UCSD-AML1 (cell line): ENCODE data around the gene TCP11L1.

Source experiments
- DNase-seq: peaks from one replicate; lab custom pipeline; 2025; ENCODE audit not compliant: unreplicated experiment; lab: John Stamatoyannopoulos, UW

Gene TCP11L1, protein sequence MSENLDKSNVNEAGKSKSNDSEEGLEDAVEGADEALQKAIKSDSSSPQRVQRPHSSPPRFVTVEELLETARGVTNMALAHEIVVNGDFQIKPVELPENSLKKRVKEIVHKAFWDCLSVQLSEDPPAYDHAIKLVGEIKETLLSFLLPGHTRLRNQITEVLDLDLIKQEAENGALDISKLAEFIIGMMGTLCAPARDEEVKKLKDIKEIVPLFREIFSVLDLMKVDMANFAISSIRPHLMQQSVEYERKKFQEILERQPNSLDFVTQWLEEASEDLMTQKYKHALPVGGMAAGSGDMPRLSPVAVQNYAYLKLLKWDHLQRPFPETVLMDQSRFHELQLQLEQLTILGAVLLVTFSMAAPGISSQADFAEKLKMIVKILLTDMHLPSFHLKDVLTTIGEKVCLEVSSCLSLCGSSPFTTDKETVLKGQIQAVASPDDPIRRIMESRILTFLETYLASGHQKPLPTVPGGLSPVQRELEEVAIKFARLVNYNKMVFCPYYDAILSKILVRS

DNA sequence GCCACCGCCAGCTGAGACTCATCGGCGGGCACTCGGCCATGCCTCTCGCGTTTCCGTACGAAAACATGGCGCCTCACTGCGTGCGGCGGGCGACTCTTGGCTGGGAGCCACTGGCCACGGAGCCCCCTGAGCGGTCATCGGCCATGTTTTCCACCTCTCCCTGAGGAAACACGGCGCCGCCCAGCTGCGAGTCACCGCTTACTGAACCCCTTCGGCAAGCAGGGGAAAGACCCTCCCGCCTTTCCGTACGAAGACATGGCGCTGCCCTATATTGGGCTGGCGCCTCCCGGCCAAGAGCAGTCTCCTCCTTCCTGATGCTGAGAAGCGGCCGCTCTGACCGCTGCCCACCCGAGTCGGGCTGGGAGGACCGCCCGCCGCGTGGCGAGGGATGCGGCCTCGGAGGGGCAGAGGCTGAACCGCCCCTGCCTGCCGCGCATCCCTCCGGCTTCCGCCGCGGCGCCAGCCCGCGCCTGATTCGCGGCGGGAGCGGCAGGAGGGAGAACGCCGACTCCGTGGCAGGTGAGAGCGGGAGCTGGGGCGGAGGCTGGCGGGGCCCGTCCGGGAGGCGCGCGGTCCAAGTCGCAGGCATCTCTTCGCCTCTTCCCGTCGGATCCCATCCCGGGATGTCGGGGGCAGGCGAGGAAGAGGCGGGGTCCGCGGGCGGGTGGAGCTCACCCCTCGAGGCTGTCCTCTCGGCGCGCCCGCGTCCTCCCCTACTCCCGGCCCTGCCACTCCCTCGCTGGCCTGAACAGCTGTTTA is at the start of gene TCP11L1:
TCP11L1 (plus strand) TSS at position 299 of the 759 bp plus-strand sequence. CDS start 4,202 bp downstream, outside the sequence.
- peak; percentile 93 for DNase-seq

DNA sequence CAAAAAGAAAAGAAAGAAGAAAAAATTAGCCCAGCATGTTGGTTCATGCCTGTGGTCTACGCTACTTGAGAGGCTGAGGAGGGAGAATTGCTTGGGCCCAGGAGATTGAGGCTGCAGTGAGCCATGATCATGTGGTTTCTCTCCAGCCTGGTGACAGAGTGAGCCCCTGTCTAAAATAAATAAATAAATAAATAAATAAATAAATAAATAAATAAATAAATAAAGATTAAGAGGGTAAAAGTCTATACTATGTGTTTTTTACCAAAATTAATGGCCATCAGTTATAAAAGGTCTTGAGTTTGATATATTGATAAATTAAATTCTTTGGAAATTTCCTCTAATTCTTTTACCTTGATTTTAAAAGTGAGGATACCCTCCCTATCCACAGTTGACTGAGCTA is 48.9 kb upstream of the TCP11L1 start:
- no peak for DNase-seq

DNA sequence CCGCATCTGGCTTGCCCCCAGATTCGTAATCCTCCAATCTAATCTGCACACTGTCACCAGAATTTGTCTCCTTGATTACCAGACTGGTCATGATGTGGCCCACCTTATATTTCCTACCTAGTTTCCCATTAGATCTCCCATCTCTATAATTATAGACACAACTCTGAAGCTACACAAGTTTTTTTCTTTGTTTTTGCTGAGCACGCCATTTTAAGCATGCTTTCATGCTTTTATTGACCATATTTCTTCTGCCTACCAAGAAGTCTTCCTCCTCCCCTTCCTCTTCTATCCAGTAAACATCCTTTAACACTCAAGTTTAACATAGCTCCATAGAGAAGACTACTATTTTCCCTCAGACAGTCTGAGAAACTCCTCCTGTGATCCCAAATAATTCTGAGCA is 47.9 kb upstream of the TCP11L1 start:
- no peak for DNase-seq

DNA sequence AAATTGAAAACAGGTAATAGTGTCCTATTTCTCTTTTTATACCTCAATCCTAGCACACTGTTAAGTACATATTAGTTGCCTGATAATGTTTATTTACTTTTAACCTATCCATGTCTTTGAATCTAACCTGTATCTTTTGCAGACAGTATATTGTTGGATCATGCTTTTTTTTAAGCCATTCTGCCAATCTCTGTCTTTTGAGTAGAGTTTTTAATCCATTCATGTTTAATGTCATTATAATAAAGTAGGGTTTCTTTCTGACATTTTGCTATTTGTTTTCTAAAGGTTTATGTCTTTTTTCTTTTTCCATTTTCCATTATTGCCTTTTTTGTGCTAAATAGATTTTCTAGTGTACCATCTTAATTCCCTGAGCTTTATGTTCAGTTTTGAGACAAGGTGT is 47.5 kb upstream of the TCP11L1 start:
- DNase-seq: no peak

DNA sequence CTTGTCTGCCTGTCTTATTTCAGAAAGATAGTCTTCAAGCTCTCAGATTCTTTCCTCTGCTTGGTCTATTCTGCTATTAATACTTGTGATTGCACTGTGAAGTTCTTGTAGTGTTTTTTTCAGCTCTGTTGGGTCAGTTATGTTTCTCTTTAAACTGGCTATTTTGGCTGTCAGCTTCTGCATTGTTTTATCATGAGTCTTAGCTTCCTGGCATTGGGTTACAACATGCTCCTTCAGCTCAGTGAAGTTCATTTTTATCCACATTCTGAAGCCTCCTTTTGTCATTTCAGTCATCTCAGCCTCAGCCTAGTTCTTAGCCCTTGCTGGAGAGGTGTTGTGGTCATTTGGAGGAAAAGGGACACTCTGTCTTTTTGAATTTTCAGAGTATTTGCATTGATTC is 39.2 kb upstream of the TCP11L1 start:
- DNase-seq: no peak

DNA sequence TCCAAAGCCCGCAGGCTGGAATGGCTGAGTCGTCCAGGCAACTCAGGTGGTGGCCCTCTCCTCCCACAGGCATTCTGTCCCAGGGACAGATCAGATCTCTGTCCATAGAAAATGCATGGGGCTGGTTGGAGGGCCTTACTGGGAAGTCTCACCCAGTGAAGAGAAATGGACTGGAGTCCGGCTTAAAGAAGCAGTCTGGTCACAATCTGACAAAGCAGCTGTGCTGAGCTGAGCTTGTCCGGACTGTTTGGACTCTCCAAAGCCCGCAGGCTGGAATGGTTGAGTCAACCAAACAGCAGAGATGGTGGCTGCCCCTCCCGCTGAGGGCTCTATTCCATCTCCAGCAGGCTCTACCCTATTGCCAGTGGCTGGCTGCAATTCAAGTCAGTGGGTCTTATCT is 38.1 kb upstream of the TCP11L1 start:
- DNase-seq: no peak

DNA sequence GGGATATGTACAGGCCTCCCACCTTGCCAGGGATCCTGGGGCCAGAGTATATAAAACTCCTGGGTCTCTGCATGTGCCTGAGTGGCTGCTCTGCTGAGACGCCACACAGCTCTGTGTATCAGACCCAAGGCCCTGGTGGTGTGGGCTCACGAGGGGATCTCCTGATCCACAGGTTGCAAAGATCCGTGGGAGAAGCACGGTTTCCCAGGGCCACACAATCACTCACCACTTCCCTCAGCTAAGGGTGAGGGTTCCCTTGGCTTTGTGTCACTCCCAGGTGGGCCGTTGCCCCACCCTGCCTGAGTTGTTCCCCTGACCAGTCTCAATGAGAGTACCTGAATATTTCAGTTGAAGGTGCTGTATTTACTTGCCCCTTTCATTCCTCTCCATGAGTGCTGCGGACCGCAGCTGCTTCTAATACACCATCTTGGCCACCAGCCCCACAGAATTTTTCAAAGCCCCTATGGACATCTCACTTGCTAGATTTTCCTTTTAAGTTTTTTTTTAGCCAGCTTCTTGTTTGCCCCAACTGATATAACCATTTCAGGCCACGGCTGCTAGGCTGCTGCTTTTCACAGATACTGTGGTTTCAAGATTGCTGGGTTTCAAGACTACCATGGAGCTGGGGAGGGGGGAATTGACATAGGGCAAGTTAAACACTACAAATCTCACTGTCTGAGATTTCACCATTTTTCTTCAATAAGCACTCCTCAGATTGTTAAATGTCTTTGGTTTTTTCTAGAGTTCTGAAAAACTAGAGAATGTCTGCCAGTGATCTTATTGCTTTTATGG is 37.4 kb upstream of the TCP11L1 start:
- DNase-seq: no peak

DNA sequence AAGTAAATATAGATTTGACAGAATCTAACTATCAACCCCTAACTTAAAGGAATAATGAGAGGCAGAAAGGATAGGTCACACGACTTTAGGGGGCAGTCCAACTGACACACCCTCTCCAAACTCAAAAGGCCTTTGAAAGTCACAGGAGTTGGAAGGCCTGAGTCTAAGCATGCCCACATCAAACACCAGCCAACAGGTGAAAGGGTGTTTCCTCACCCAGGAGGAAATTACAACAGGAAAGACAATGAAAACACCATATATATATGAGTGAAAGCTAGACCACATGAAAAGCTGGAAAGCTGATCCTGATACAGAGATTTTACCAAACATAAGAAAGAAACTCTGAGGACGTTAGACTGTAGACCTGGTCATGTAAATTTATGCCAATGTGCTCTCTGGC is 34.2 kb upstream of the TCP11L1 start:
- no peak for DNase-seq

DNA sequence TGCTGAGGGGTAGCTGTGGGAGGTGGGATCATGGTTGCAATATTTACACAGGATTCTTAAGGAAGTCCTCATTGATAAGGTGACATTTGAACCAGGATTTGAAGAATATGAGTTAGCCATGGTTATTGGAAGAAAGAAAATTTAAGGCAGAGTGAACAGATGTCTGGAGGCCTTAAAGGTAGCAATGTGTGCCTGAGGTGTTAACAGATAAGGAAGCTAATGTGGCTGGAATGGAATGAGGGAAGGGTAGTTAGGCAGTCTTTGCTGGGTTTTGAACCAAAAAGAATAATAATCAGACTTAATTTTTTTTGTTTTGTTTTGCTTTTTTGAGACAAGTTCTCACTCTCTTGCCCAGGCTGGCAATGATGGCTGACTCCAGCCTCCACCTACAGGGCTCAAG is 33.4 kb upstream of the TCP11L1 start:
- no peak for DNase-seq

DNA sequence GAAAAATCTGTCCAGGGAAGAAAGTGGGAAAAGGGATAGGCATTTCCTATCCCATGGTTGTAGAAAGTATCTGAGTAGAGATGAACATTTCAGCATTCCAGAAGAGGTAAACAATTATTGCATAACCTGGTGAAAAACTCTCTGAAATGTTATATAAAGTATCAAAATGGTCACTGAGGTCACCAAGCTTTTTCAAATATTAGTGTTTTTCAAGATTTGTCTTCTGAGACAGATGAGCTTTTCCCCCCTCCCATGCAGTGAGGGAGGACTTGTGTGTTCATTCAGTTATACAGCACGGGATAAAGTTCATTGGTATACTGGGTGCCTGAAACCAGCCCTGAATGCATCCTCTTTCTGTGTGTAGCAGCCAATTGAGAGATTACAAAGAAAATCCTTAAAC is 25.6 kb upstream of the TCP11L1 start:
- DNase-seq: no peak

DNA sequence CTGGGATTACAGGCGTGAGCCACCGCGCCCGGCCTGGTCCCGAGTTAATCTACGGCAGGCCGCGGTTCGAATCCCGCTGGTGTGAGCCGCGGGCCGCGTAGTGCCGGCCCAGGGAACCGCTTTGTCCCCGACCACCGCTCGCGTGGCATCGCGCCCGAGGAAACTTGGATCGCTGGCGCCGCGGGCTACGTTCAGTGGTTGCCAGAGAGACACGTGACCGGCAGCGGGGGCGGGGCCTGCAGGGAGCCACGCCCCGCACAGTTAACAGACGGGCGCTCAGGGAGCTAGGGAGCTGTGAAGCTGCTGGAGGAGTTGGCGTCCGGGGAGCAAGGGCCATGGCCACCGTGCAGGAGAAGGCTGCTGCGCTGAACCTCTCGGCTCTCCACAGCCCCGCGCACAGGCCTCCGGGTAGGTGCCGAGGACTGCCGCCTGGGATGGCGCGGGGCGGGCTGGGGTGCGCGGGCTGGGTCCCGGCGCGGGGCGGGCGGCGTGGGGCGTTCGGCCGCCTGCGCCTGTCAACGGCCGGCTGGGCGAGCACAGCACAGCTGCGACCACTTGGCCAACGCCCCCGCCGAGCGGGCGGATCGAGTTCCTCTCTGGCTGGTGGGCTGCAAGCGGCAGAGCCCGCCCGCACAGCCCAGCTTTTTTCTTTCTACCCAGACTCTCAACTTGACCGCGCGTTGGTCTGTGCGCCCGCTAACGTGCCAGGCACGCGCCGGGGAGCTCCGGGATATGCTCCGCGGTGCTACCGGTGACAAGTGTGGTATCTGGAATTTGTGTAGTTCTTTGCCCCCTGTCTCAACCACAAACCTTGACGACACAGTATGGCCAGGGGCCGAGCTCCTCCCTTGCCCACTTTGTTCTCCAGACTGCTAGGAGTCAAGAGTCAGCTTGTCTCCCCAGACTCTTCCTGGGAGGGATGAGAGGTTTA is 23.5 kb upstream of the TCP11L1 start, which contains the start of gene DEPDC7:
DEPDC7 (plus strand) TSS at position 258 of the 931 bp plus-strand sequence; CDS start at position 336, 78 bp downstream.
- DNase-seq: no peak

DNA sequence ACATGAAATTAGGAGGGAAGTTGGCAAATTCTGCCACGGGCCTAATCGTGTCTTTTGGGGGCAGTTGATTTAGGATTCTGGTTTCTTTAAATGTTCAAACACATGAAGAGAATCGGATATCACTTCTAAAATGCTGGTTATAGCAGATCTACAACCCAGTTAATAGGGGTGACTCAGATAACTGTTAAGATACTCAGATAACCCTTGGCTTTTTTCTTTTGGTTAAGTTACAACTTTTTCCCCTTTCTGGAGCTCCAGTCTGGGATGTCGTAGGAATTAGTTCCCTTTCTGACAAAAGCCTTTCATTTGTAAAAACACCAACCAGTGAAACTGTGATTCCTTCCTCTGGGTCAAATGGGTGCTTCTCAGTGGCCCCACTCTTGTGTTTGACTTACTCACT is 22.7 kb upstream of the TCP11L1 start:
- no peak for DNase-seq

DNA sequence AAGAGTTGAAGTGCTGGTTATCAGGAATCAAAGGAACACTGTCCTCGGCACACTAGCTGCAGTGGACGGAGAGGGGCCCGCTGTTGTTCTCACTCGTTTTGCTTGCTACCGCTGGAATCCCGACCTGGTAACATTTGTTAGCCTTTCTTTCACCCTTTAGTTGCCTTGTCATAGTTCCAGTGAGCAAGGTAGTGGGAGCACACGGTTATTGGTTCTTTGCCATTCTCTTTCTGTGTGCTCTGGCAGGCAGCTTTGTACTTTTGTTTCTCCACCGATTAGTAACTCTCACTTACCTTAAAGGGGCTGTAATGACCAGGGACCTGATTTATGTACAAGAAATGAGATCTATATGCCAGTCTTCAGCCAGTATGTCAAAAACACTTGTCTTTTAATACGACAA is 21.9 kb upstream of the TCP11L1 start:
- DNase-seq: no peak

DNA sequence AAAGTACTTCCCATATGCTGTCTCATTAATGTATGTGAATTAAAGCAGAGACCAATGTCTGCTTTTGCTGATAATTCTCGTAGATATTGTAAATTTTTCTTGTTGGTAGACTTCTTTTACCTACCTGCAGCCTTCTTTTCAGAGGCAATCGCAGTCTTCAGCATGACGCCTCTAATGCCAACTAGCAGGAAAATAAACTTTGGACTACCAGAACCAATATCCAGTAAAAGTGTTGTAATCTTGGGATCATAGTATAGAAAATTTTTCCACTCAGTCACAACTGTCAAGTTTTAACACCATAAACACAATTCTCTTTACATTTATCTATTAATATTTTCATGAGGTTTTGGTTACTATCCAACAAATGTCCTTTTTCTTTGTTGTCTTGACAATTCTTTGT is 21.4 kb upstream of the TCP11L1 start:
- no peak for DNase-seq

DNA sequence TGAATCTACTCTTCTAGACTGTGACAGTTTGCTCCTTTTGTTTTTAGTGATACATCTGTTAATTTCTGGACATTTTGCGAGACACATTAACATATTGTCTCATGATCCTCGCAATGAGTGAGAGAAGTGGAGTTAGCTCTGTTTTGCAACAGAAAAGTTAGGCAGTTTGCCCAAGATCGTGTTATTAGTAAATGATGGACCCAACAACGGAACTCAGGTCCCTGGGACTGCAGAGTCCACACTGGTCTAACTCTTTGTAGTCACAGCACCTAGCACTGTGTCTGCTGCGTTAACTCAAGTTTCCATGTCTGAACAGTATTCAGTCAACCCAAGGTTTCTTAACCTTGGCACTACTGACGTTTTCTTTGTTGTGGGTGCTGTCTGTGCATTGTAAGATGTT is 20.5 kb upstream of the TCP11L1 start:
- DNase-seq: no peak

DNA sequence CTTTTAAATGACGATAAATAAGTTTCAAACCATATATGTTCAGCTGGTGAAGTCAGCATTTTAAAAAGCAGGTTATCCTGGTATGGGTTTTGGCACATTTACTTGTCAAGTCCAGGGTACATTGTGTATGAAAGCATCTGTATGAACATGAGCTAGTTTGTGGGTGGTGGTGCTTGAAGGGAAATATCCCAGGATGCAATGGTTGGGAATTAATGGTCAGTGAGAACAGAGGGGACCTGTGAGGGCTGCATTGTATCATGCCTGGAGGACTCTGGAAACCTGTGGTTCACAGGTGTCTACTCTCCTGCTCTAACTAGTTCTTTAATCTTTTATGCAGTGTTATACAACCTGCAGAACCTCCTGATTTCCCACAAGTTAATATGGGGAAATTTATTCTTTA is 17.9 kb upstream of the TCP11L1 start:
- no peak for DNase-seq

DNA sequence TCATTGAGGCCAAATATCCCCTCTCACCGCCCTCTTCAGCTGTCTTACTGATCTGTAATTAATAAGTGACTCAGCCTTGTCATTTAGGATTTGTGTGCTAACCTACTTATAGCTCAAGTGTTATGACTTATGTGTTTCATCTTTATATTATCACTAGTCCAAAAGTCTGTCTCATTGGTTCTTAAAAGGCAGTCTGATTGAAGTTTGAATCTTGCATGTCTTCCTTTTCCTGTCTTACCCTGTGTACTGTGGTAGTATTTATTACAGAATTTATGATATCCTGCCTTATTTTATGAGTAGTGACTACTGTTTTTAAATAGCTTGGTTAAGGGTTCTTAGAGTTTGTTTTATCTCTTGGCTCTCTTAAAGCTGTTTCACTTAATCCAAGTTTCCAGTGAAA is 17.4 kb upstream of the TCP11L1 start:
- no peak for DNase-seq

DNA sequence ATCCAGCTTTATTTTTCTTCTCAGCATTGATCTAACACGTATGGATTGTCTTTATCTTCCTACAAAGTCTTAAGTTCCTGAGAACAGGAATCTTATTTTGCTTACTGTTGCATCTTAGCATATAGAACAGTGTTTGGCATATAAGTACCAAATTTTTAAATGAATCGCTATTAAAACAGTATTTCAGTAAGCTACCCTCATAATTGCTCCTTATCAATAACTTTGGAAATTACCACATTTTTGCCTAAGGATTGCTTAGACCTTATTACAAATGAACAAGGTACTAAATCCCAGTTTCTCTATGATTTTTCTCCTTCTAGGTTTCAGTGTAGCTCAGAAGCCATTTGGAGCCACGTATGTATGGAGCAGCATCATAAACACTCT is 14.0 kb upstream of the TCP11L1 start:
- no peak for DNase-seq

DNA sequence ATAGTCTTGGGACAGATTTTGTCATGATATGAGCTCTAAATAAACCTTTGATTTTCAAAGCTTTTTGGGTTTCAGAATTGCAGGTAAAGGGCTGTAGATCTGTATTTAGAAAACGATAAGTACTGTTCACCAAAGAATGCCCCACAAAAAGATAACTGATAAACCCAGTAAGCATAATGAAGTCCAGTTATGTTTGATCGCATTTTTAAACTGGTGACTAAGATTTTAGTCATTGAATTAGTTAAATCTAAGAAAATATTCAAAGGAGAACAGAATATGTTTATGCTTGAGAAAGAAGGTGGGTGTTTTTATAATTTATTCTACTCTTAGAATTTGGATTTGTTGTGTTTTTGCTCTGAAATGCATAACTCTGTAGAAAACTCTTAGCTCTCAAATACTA is 12.1 kb upstream of the TCP11L1 start:
- DNase-seq: no peak

DNA sequence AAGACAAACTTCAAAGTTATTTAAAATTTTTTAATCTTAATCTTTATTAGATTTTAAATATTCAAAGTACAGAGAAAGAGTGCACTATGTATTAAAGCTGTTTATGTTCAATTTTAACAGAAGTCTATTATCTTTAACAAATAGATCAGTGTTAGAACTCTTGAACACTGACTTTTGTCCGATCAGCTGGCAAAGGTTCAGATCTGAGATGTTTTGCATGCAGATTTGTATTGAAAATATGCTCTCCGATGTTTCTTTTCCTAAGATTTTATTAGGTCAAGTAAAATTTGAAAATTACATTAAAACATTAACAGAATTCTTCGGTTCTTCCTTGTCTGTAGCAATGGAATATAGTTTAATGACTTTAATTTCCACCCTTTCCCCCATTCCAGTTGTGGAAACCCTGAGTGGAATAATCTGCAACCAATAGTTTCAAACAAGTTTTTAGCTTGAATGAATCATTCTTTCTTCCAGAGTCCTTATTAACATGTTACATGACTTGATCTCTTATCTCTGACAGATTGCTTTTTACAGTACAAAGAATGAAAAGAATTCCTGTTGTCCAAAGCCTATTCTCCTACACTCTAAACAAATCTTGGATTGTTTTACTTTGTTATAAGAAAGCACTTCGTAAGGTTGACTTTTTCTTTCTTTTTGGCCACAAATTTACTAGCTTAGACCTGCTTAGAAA is 11.4 kb upstream of the TCP11L1 start:
- no peak for DNase-seq
